H1 (cell line): Measurements from ENCODE around the gene FUT6. TPM values are rescaled to one million over a fixed set of nuclear protein-coding genes. Genes with fewer than 3 reads are reported as not detected.

ENCODE experiments used
- CTCF ChIA-PET: fragments of 300-600 bp; sonication (Branson Sonifier 250); formaldehyde crosslinking; loops from one replicate; lab custom pipeline; 2021; ENCODE audit not compliant: partially characterized antibody; lab: Charles Lee
- POLR2A ChIA-PET: fragments of 300-600 bp; sonication (Branson Sonifier 250); formaldehyde crosslinking; loops from one replicate; lab custom pipeline; 2021; ENCODE audit warnings: inconsistent platforms; ENCODE audit not compliant: partially characterized antibody; lab: Charles Lee
- DNase-seq, 2 experiments: peaks; one replicate each; pipeline versions ENCODE4 v3.0.0 to v3.0.0-alpha.2; 2010 to 2022; ENCODE audit warnings: low spot score in 2 of 2, low read depth in 1 of 2, mixed read lengths in 1 of 2
- FAIRE-seq: peaks from 2 replicates; lab custom pipeline; 2011; peaks lifted over from hg19 to GRCh38; lab: Jason Lieb, UNC
- H2AFZ ChIP-seq: 2 replicates; pipeline ENCODE4 v1.8.1; 2012; ENCODE audit warnings: low read length, inconsistent platforms
- H2AK5ac ChIP-seq: 2 replicates; pipeline ENCODE4 v1.6.1; 2013; ENCODE audit warnings: low read depth, low read length
- H2BK120ac ChIP-seq: replicated peaks from 2 replicates; pipeline ENCODE3; 2013; ENCODE audit warnings: low read depth, low read length, inconsistent platforms
- H2BK12ac ChIP-seq: 2 replicates; pipeline ENCODE4 v1.6.1; 2013; ENCODE audit warnings: low read depth, low read length
- H2BK15ac ChIP-seq: 2 replicates; pipeline ENCODE4 v1.6.1; 2013; ENCODE audit warnings: low read length
- H2BK20ac ChIP-seq: 2 replicates; pipeline ENCODE4 v1.6.1; 2013; ENCODE audit warnings: low read length
- H2BK5ac ChIP-seq: 2 replicates; pipeline ENCODE4 v1.6.1; 2013; ENCODE audit warnings: low read depth, low read length
- H3K14ac ChIP-seq: 2 replicates; pipeline ENCODE4 v1.6.1; 2013; ENCODE audit warnings: inconsistent platforms; ENCODE audit not compliant: insufficient read length
- H3K18ac ChIP-seq: 2 replicates; pipeline ENCODE4 v1.6.1; 2013; ENCODE audit warnings: low read length; ENCODE audit errors: extremely low read depth
- H3K23ac ChIP-seq: 2 replicates; pipeline ENCODE4 v1.6.1; 2013; ENCODE audit warnings: inconsistent platforms; ENCODE audit not compliant: insufficient read length
- H3K23me2 ChIP-seq: 2 replicates; pipeline ENCODE4 v1.6.1; 2013; ENCODE audit warnings: low read depth, low read length
- H3K27ac ChIP-seq: 2 replicates; pipeline ENCODE4 v1.6.1; 2011; ENCODE audit warnings: low read depth, low read length, inconsistent platforms
- H3K27me3 ChIP-seq, 4 experiments: replicated peaks in 1 of 4; 1 replicate in 1 of 4; 2 replicates in 3 of 4; pipeline versions ENCODE4 v1.6.1 to v1.8.1; 2011 to 2013; ENCODE audit warnings: low read length in 3 of 4, mild to moderate bottlenecking in 3 of 4, inconsistent platforms in 2 of 4, mixed read lengths in 2 of 4, moderate library complexity in 1 of 4; ENCODE audit not compliant: control insufficient read depth in 3 of 4, insufficient read depth in 3 of 4; ENCODE audit errors: extremely low read depth in 1 of 4
- H3K36me3 ChIP-seq, 4 experiments: 2 replicates each; pipeline versions ENCODE4 v1.6.1 to v1.8.1; 2011 to 2013; ENCODE audit warnings: mild to moderate bottlenecking in 4 of 4, low read length in 3 of 4, moderate library complexity in 2 of 4, control low read depth in 1 of 4, inconsistent platforms in 1 of 4; ENCODE audit not compliant: insufficient read depth in 4 of 4, control insufficient read depth in 2 of 4
- H3K4ac ChIP-seq: replicated peaks from 2 replicates; pipeline ENCODE3; 2013; ENCODE audit warnings: low read length, low read depth, mixed read lengths, inconsistent platforms; ENCODE audit not compliant: insufficient read length
- H3K4me1 ChIP-seq, 4 experiments: replicated peaks in 1 of 4; 1 replicate in 1 of 4; 2 replicates in 3 of 4; pipeline versions ENCODE4 v1.6.1 to v1.8.1; 2011 to 2013; ENCODE audit warnings: low read length in 3 of 4, inconsistent platforms in 2 of 4, mixed read lengths in 1 of 4; ENCODE audit not compliant: insufficient read depth in 4 of 4, control insufficient read depth in 3 of 4
- H3K4me2 ChIP-seq, 2 experiments: 2 replicates each; pipeline versions ENCODE4 v1.6.1 to v1.8.1; 2011 to 2013; ENCODE audit warnings: low read depth in 2 of 2, low read length in 2 of 2, control low read depth in 1 of 2, inconsistent platforms in 1 of 2, mild to moderate bottlenecking in 1 of 2; ENCODE audit not compliant: insufficient read depth in 1 of 2
- H3K4me3 ChIP-seq, 4 experiments: fragments of 200-600, 300-600 bp in 1 of 4; sonication (generic), shearing (Covaris generic), sonication (Bioruptor Twin) in 1 of 4; 2 replicates each; pipeline versions ENCODE4 v1.5.1 to v1.8.1; 2011 to 2016; ENCODE audit warnings: low read length in 4 of 4, low read depth in 3 of 4, control low read depth in 2 of 4, inconsistent platforms in 2 of 4, mild to moderate bottlenecking in 2 of 4, mixed read lengths in 1 of 4, moderate library complexity in 1 of 4; ENCODE audit not compliant: insufficient read depth in 2 of 4; ENCODE audit errors: extremely low read depth in 1 of 4
- H3K56ac ChIP-seq: replicated peaks from 2 replicates; pipeline ENCODE3; 2013; ENCODE audit warnings: low read depth, mild to moderate bottlenecking, mixed read lengths, low read length, inconsistent platforms; ENCODE audit not compliant: insufficient read length
- H3K79me1 ChIP-seq: 2 replicates; pipeline ENCODE4 v1.6.1; 2013; ENCODE audit warnings: low read depth, low read length, control low read depth
- H3K79me2 ChIP-seq, 2 experiments: 2 replicates each; pipeline versions ENCODE4 v1.6.1 to v1.8.1; 2012 to 2013; ENCODE audit warnings: low read length in 2 of 2, mild to moderate bottlenecking in 2 of 2, inconsistent platforms in 1 of 2; ENCODE audit not compliant: insufficient read depth in 2 of 2, control insufficient read depth in 1 of 2
- H3K9ac ChIP-seq, 4 experiments: replicated peaks in 1 of 4; 1 replicate in 1 of 4; 2 replicates in 3 of 4; pipeline versions ENCODE4 v1.6.1 to v1.8.1; 2011 to 2013; ENCODE audit warnings: low read depth in 3 of 4, low read length in 3 of 4, control low read depth in 2 of 4, mild to moderate bottlenecking in 2 of 4, moderate library complexity in 2 of 4, inconsistent platforms in 1 of 4; ENCODE audit errors: extremely low read depth in 1 of 4
- H3K9me3 ChIP-seq, 2 experiments: 2 replicates each; pipeline versions ENCODE4 v1.6.1 to v1.8.1; 2012 to 2013; ENCODE audit warnings: mild to moderate bottlenecking in 2 of 2, moderate library complexity in 2 of 2, control low read depth in 1 of 2, inconsistent platforms in 1 of 2, low read depth in 1 of 2, low read length in 1 of 2, mixed read lengths in 1 of 2; ENCODE audit not compliant: insufficient read depth in 2 of 2
- H4K20me1 ChIP-seq, 2 experiments: replicated peaks in 1 of 2; 2 replicates each; pipeline versions ENCODE3 to v1.8.1; 2011 to 2013; ENCODE audit warnings: inconsistent platforms in 2 of 2, low read length in 2 of 2, mild to moderate bottlenecking in 1 of 2; ENCODE audit not compliant: insufficient read depth in 2 of 2, control insufficient read depth in 1 of 2
- H4K5ac ChIP-seq: 2 replicates; pipeline ENCODE4 v1.6.1; 2013; ENCODE audit warnings: low read length, low read depth, mixed read lengths, inconsistent platforms; ENCODE audit not compliant: insufficient read length
- H4K8ac ChIP-seq: 2 replicates; pipeline ENCODE4 v1.8.0; 2013; ENCODE audit warnings: mild to moderate bottlenecking, moderate library complexity, low read length, inconsistent platforms; ENCODE audit not compliant: insufficient read depth; ENCODE audit errors: extremely low read depth
- H4K91ac ChIP-seq: replicated peaks from 2 replicates; pipeline ENCODE3; 2013; ENCODE audit warnings: low read length, mixed read lengths, inconsistent platforms; ENCODE audit not compliant: insufficient read length
- ATF3 ChIP-seq: IDR thresholded peaks from 2 replicates; pipeline ENCODE4 v1.6.1; 2011; ENCODE audit warnings: low read depth, mild to moderate bottlenecking, low read length; ENCODE audit not compliant: insufficient read depth
- BACH1 ChIP-seq: IDR thresholded peaks from 2 replicates; pipeline ENCODE4 v1.6.1; 2012; ENCODE audit warnings: low read length, improper control_type of control experiment
- BRCA1 ChIP-seq: IDR thresholded peaks from 2 replicates; pipeline ENCODE4 v1.6.1; 2012; ENCODE audit warnings: low read depth, low read length, improper control_type of control experiment
- CBX5 ChIP-seq: fragments of 300-800, 300-1000 bp; sonication (generic); IDR thresholded peaks from 2 replicates; pipeline ENCODE4 v1.7.1; 2016; ENCODE audit warnings: antibody characterized with exemption, low read length, low read depth
- CTBP2 ChIP-seq: IDR thresholded peaks from 2 replicates; pipeline ENCODE4 v1.7.0; 2011; ENCODE audit warnings: borderline replicate concordance, mild to moderate bottlenecking, moderate library complexity, mixed read lengths, low read length; ENCODE audit not compliant: insufficient read depth, insufficient read length
- GABPA ChIP-seq: IDR thresholded peaks from 2 replicates; pipeline ENCODE4 v1.6.1; 2011; ENCODE audit warnings: mild to moderate bottlenecking, low read length, moderate library complexity, borderline replicate concordance; ENCODE audit not compliant: insufficient read depth
- MAFK ChIP-seq: IDR thresholded peaks from 2 replicates; pipeline ENCODE4 v1.6.1; 2012; ENCODE audit warnings: low read depth, mild to moderate bottlenecking, improper control_type of control experiment, low read length
- SP1 ChIP-seq: IDR thresholded peaks from 2 replicates; pipeline ENCODE4 v1.6.1; 2011; ENCODE audit warnings: low read depth, low read length
- SP2 ChIP-seq: IDR thresholded peaks from 2 replicates; pipeline ENCODE4 v1.6.1; 2012; ENCODE audit warnings: mild to moderate bottlenecking, low read length, inconsistent platforms
- SP4 ChIP-seq: IDR thresholded peaks from 2 replicates; pipeline ENCODE4 v1.6.1; 2012; ENCODE audit warnings: low read length, inconsistent platforms
- SRF ChIP-seq: IDR thresholded peaks from 2 replicates; pipeline ENCODE4 v1.6.1; 2011; ENCODE audit warnings: mild to moderate bottlenecking, low read depth, low read length, moderate library complexity
- ZNF274 ChIP-seq: IDR thresholded peaks from 2 replicates; pipeline ENCODE4 v1.7.0; 2012; ENCODE audit warnings: low read length, borderline replicate concordance; ENCODE audit errors: extremely low read depth
- WGBS, 2 experiments: shearing (Covaris generic) in 1 of 2; methylation state at CpG; one replicate each; pipeline versions ENCODE4 v1.1.6 to v1.1.7; 2013 to 2015; ENCODE audit warnings: low lambda C conversion rate in 2 of 2, mixed read lengths in 2 of 2, inconsistent platforms in 1 of 2, low coverage in 1 of 2, missing lambda C conversion rate in 1 of 2; ENCODE audit not compliant: insufficient replicate concordance in 2 of 2, insufficient coverage in 1 of 2, insufficient read length in 1 of 2; ENCODE audit errors: extremely low coverage in 1 of 2, missing lambda C conversion rate in 1 of 2; 5-methylcytosine and 5-hydroxymethylcytosine counted together
- polyA plus RNA-seq, 7 experiments: library from polyadenylated mRNA; depleted of rRNA in 3 of 7; stranded (reverse) in 5 of 7; unstranded in 2 of 7; fragments of >200 nt in 5 of 7; fragments of 200-250 nt in 2 of 7; gene quantifications; 1 replicate in 5 of 7; 2 replicates in 1 of 7; 4 replicates in 1 of 7; pipeline versions ENCODE4 v1.2.1 to v1.2.3, GENCODE V29; 2011 to 2013; ENCODE audit warnings: missing spikeins in 2 of 7, mixed read lengths in 2 of 7
- total RNA-seq: library from RNA; stranded (reverse); fragmentation: NEBNext Ultra II Directional; extraction: Animal tissue kit (Norgen Biotek cat#: 25700); gene quantifications from 2 replicates; pipeline ENCODE4 v1.2.1, GENCODE V29; 2021

Gene FUT6
- total and polyA plus RNA-seq, 2 of the 8 experiments (the other 6 are each of a cell fraction or from before 2014, with no cell fraction given): not detected

GRCh38 chr19:5857203-5858081 is 17.9 kb upstream of the FUT6 start:
- no peaks in the 10 kb centered on the region for H3K79me2 ChIP-seq
- no peak overlapping the region for H2BK20ac ChIP-seq
- H3K4me1 ChIP-seq: no peaks in the 10 kb centered on the region
- 90% methylated on average over 18 of the region's 18 CpGs; no CpG with 5 or more reads in 1 of the 2 experiments for WGBS, 2 experiments
- no peak overlapping the region for H4K91ac ChIP-seq
- no peak for DNase-seq
- no peak overlapping the region for H3K14ac ChIP-seq
- no peaks in the 10 kb centered on the region for H3K9me3 ChIP-seq
- no peak overlapping the region for H3K56ac ChIP-seq
- H4K5ac ChIP-seq: no peak overlapping the region
- CTCF ChIA-PET: interaction anchor here (2.1 to 2.7 kb wide), 2 partner anchors 7 to 53 kb away, joined by 4 to 7 read pairs; partner anchors contain the start of gene NRTN
- no peaks in the 10 kb centered on the region; a peak in 1 of 7 replicates for H3K27me3 ChIP-seq
- no peak overlapping the region for H2BK5ac ChIP-seq
- no peaks in the 10 kb centered on the region for H3K23me2 ChIP-seq
- H3K4ac ChIP-seq: no peak overlapping the region
- POLR2A ChIA-PET: interaction anchor here (1.7 kb wide), 1 partner anchor 29 kb away, joined by 8 read pairs; no protein-coding TSS in a partner anchor
- no peak overlapping the region for H2AK5ac ChIP-seq
- no peaks in the 10 kb centered on the region for H4K20me1 ChIP-seq
- H2BK15ac ChIP-seq: no peak overlapping the region
- H2BK120ac ChIP-seq: no peak overlapping the region
- H3K4me3 ChIP-seq: no peak overlapping the region
- H2AFZ ChIP-seq: no peak overlapping the region
- H3K23ac ChIP-seq: no peak overlapping the region
- H2BK12ac ChIP-seq: no peak overlapping the region
- H3K27ac ChIP-seq: no peak overlapping the region
- H4K8ac ChIP-seq: no peak overlapping the region
- no peak overlapping the region for H3K18ac ChIP-seq
- H3K79me1 ChIP-seq: no peaks in the 10 kb centered on the region
- H3K9ac ChIP-seq: no peak overlapping the region
- H3K4me2 ChIP-seq: no peak overlapping the region
- no peak for FAIRE-seq
- H3K36me3 ChIP-seq: no peaks in the 10 kb centered on the region
- no peak for TF ChIP-seq ATF3
- no peak for TF ChIP-seq GABPA
- TF ChIP-seq ZNF274: no peak
- no peak for TF ChIP-seq MAFK
- TF ChIP-seq BACH1: no peak
- TF ChIP-seq SRF: no peak
- no peak for TF ChIP-seq SP4
- TF ChIP-seq SP2: no peak
- no peak for TF ChIP-seq CTBP2
- TF ChIP-seq SP1: no peak
- no peak for TF ChIP-seq CBX5
- no peak for TF ChIP-seq BRCA1
